HL-60 (cell line): ENCODE results near the gene CFAP68.

ENCODE experiments used
- DNase-seq, 2 experiments: peaks; one replicate each; pipeline ENCODE4 v3.0.0-alpha.2; 2010 to 2020; ENCODE audit warnings: low read depth in 1 of 2, low spot score in 1 of 2
- H3K27ac ChIP-seq: fragments of 250-450 bp; sonication (Bioruptor Pico); replicated peaks from 2 replicates; pipeline ENCODE4 v1.5.1; 2020; ENCODE audit warnings: mild to moderate bottlenecking, moderate library complexity
- H3K27me3 ChIP-seq: fragments of 250-450 bp; sonication (Bioruptor Pico); 2 replicates; pipeline ENCODE4 v1.5.1; 2021; ENCODE audit warnings: mild to moderate bottlenecking, moderate library complexity; ENCODE audit not compliant: insufficient read depth, poor library complexity, severe bottlenecking
- H3K4me3 ChIP-seq: replicated peaks from 2 replicates; pipeline ENCODE4 v1.5.1; 2011; ENCODE audit warnings: mild to moderate bottlenecking, control low read depth, low read length; ENCODE audit not compliant: insufficient read depth
- CTCF ChIP-seq: IDR thresholded peaks from one replicate; pipeline ENCODE4 v1.5.1; 2011; ENCODE audit warnings: low read length, control low read depth, inconsistent platforms; ENCODE audit not compliant: insufficient read depth
- GABPA ChIP-seq: IDR thresholded peaks from 2 replicates; pipeline ENCODE4 v1.6.1; 2012; ENCODE audit warnings: low read depth
- POLR2AphosphoS5 ChIP-seq: IDR thresholded peaks from 2 replicates; pipeline ENCODE4 v1.6.1; 2012; ENCODE audit warnings: low read depth
- REST ChIP-seq: IDR thresholded peaks from 2 replicates; pipeline ENCODE4 v1.6.1; 2012; ENCODE audit warnings: low read depth; ENCODE audit not compliant: insufficient replicate concordance
- SPI1 ChIP-seq: IDR thresholded peaks from 2 replicates; pipeline ENCODE4 v1.6.1; 2012; ENCODE audit warnings: low read depth, mild to moderate bottlenecking, borderline replicate concordance

CFAP68 gene

DNA sequence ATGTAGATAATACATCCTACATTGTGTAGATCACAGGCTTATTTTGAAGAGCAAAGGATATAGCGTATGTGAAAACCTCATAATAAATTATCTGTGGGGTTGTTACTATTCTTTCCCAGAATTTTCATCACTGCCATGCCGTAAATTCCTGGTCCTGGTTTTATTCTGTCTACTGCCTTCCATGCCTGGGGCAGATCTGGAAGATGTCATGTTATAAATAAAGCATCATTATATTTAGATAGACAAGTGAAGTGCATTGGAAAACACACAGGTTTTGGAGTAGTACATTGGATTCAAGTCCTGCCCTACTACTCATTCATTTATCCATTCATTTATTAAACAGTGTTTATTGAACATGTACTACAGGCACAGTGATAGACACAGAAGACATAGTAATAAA, 41.6 kb downstream of the CFAP68 start:
- no peak overlapping the region for H3K27ac ChIP-seq
- DNase-seq, result no peak
- TF ChIP-seq CTCF (no peak), POLR2AphosphoS5 (no peak), GABPA (no peak), REST (no peak), SPI1 (no peak)
- H3K4me3 ChIP-seq, result no peak overlapping the region
- no peaks in the 10 kb centered on the region for H3K27me3 ChIP-seq

- no peak for DNase-seq
- H3K4me3 ChIP-seq, result no peak overlapping the region
- H3K27me3 ChIP-seq, result no peaks in the 10 kb centered on the region
- H3K27ac ChIP-seq, result no peak overlapping the region
- TF ChIP-seq SPI1, result no peak
- TF ChIP-seq CTCF, result no peak
- no peak for TF ChIP-seq POLR2AphosphoS5
These were observed 42.3 kb downstream of the CFAP68 start for GRCh38 chr11:111921541-111922230.

DNA sequence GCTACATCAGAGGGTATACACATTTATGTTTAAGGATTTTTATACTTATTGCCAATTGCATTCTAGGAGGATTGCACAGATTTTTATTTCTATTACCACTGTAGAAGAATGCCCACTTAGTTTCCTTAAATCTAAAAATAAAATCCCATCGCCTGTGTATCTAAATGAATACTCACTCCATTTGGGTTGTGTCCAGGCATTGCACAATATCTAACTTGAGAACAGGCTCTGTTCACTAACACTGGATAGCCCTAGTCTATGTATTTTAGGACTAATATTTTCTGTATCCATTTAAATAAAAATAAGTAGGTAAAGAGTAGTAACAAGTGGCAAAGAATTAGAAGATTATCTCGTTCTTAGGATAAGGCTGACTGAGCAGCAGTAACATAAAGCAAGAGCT, 43.5 kb downstream of the CFAP68 start:
- no peak for DNase-seq
- TF ChIP-seq SPI1 (no peak), POLR2AphosphoS5 (no peak), GABPA (no peak), REST (no peak), CTCF (no peak)
- no peak overlapping the region for H3K4me3 ChIP-seq
- no peak overlapping the region for H3K27ac ChIP-seq
- H3K27me3 ChIP-seq, result no peaks in the 10 kb centered on the region

GRCh38 chr11:111923351-111923788, 44.0 kb downstream of the CFAP68 start:
- Histone ChIP-seq H3K27ac (no peak overlapping the region), H3K4me3 (no peak overlapping the region)
- no peak for DNase-seq

More at GRCh38 chr11:111923351-111923788, 44.0 kb downstream of the CFAP68 start:
- TF ChIP-seq POLR2AphosphoS5, result no peak
- TF ChIP-seq SPI1, result no peak
- no peak for TF ChIP-seq GABPA
- no peak for TF ChIP-seq CTCF
- TF ChIP-seq REST, result no peak
- no peaks in the 10 kb centered on the region for H3K27me3 ChIP-seq
